C4-2B (cell line): ENCODE measurements around the gene SP8.

Experiments
- CTCF ChIP-seq: fragments of 450-650 bp; conservative IDR thresholded peaks from 2 replicates; pipeline ENCODE4 v1.5.1; 2017; ENCODE audit warnings: mild to moderate bottlenecking
- ZFX ChIP-seq: fragments of 450-650 bp; IDR thresholded peaks from 2 replicates; pipeline ENCODE4 v1.6.1; 2017

GRCh38 chr7:20799566-20800366, 13.1 kb upstream of the SP8 start:
- TF ChIP-seq CTCF (no peak), ZFX (no peak)
